ENCODE results near the gene COL5A1. TPM values are rescaled to one million over a fixed set of nuclear protein-coding genes. Genes with fewer than 3 reads are reported as not detected.

The COL5A1 gene
- total RNA-seq, 1 experiment from 2014 or later, result 9.5 TPM

DNA sequence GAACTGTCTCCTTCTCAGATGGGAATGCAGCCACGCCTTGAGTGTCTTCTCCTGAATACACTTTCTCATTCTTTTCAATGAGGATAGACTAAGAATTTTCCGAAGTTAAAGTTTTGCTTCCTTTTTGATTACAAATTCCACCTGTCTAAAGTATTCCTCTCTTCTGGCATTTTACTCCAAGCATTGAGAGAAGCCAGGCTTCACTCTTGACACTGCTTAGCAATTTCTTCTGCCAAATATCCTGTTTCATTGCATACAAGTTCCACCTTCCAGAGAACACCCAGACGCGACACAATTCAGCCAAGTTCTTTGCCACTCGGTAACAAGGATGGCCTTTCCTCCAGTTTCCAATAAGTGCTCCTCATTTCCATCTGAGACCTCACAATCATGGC, 35.6 kb upstream of the COL5A1 start:
- Histone ChIP-seq H3K14ac (ENCODE audit: insufficient read depth, low read length) (no peak overlapping the region), H2AK5ac (ENCODE audit: insufficient read length, low read length) (no peak overlapping the region), H3K9me3 (ENCODE audit: control insufficient read depth, low read depth, low read length) (no peaks in the 10 kb centered on the region), H2BK15ac (ENCODE audit: low read depth, low read length) (no peak overlapping the region), H3K9ac (ENCODE audit: extremely low read depth, insufficient read length, low read length) (no peak overlapping the region), H4K91ac (ENCODE audit: insufficient read length, low read depth, low read length) (no peak overlapping the region), H3K4me1 (ENCODE audit: insufficient read depth, low read length) (no peaks in the 10 kb centered on the region), H4K5ac (ENCODE audit: insufficient read length, low read depth, low read length) (no peak overlapping the region), H3K27me3 (ENCODE audit: insufficient read depth, low read length) (no peaks in the 10 kb centered on the region), H4K20me1 (ENCODE audit: control insufficient read depth, insufficient read depth, insufficient read length) (no peaks in the 10 kb centered on the region), H3T11ph (ENCODE audit: low read length) (no peak overlapping the region), H3K79me1 (ENCODE audit: insufficient read depth, low read depth, low read length, poor library complexity, severe bottlenecking) (no peaks in the 10 kb centered on the region), H4K8ac (replicated peaks; ENCODE audit: insufficient read length, low read depth, low read length) (no peak overlapping the region), H3K23ac (ENCODE audit: insufficient read length, low read depth, low read length) (no peak overlapping the region), H2BK120ac (ENCODE audit: low read depth, low read length, poor library complexity, severe bottlenecking) (no peak overlapping the region), H3K79me2 (ENCODE audit: insufficient read depth, low read length) (no peaks in the 10 kb centered on the region), H3K56ac (ENCODE audit: insufficient read length, low read depth, low read length) (no peak overlapping the region), H2BK20ac (ENCODE audit: low read depth, low read length, poor library complexity, severe bottlenecking) (no peak overlapping the region), H2AFZ (ENCODE audit: low read length) (no peak overlapping the region), H2BK12ac (ENCODE audit: insufficient read length, low read depth, low read length) (no peak overlapping the region), H3K18ac (ENCODE audit: insufficient read length, low read depth, low read length) (no peak overlapping the region), H3K27ac (ENCODE audit: insufficient read length, low read depth, low read length) (no peak overlapping the region), H2BK5ac (ENCODE audit: insufficient read length, low read length) (no peak overlapping the region), H3K4me2 (ENCODE audit: insufficient read depth, insufficient read length, low read length) (no peak overlapping the region), H3K23me2 (ENCODE audit: insufficient read length, low read depth, low read length, poor library complexity, severe bottlenecking) (no peaks in the 10 kb centered on the region), H3K4ac (ENCODE audit: low read depth, low read length) (no peak overlapping the region)
- Mint-ChIP-seq H3K4me3 (no peak overlapping the region), H3K4me1 (0 out of 4 replicates have a peak, but pooled peaks cover 0 to 4% of the 10 kb centered on the region in 2 experiments), H3K27me3 (ENCODE audit: low read depth) (peaks cover 2% of the 10 kb centered on the region), H3K9me3 (0 out of 5 replicates have a peak, but pooled peaks cover 0 to 1% of the 10 kb centered on the region in 2 experiments), H3K27ac (no peak overlapping the region), H3K36me3 (ENCODE audit: insufficient read depth in 1 of 3, low read depth in 3 of 3) (no peaks in the 10 kb centered on the region)
- TF ChIP-seq, protein P1, sequence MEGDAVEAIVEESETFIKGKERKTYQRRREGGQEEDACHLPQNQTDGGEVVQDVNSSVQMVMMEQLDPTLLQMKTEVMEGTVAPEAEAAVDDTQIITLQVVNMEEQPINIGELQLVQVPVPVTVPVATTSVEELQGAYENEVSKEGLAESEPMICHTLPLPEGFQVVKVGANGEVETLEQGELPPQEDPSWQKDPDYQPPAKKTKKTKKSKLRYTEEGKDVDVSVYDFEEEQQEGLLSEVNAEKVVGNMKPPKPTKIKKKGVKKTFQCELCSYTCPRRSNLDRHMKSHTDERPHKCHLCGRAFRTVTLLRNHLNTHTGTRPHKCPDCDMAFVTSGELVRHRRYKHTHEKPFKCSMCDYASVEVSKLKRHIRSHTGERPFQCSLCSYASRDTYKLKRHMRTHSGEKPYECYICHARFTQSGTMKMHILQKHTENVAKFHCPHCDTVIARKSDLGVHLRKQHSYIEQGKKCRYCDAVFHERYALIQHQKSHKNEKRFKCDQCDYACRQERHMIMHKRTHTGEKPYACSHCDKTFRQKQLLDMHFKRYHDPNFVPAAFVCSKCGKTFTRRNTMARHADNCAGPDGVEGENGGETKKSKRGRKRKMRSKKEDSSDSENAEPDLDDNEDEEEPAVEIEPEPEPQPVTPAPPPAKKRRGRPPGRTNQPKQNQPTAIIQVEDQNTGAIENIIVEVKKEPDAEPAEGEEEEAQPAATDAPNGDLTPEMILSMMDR (conservative IDR thresholded peaks at IDR 0.05), result no peak
- no CpG with 5 or more reads among the region's 5 CpGs for WGBS (ENCODE audit: extremely low coverage, insufficient read length, low lambda C conversion rate)
- DNase-seq, result no peak
